GM12872 (cell line): ENCODE results near the gene GPR65.

Source experiments
- CTCF ChIP-seq: IDR thresholded peaks from 3 replicates; pipeline ENCODE4 v1.5.1; 2011; ENCODE audit warnings: low read depth, mild to moderate bottlenecking, low read length, moderate library complexity; ENCODE audit not compliant: insufficient read depth

GPR65 gene

GRCh38 chr14:88030079-88030478 is 25.1 kb downstream of the GPR65 start:
- TF ChIP-seq CTCF, result no peak

DNA sequence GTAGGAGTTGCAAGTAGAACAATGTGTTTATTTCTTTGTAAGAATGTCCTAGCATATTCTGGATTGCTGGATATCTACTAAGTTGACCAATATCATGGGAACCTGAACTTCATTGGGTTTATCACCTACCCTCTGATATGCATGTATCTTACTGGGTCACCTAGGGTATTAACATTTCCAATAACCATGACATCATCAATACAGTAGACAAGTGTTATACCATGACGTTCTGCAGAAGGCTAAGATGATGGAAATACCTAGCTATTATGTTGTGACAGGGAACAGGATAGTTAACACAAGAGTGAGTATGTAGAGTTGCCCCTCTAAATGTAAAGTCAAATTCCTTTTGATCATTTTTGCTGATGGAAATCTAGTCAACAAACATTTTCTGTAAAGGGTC is 26.0 kb downstream of the GPR65 start:
- TF ChIP-seq CTCF, result no peak

DNA sequence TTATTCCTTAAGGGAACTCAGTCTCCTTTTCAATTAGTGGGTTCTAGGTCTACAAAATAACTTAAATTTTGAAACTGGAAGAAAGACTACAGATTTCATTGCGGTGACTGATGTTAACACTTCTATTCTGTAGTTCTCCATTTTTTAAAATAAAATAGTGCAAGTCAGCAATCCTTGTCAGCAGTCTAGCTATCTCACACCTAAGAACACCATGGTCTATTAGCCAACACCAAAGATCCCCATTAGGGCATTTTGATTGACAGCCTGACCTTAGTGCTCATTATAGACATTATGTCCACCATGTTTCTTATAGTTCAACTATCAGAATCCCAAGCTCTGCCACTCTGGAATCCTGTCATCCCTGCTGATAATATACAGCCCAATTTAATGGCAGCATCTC is 27.4 kb downstream of the GPR65 start:
- TF ChIP-seq CTCF, result no peak

DNA sequence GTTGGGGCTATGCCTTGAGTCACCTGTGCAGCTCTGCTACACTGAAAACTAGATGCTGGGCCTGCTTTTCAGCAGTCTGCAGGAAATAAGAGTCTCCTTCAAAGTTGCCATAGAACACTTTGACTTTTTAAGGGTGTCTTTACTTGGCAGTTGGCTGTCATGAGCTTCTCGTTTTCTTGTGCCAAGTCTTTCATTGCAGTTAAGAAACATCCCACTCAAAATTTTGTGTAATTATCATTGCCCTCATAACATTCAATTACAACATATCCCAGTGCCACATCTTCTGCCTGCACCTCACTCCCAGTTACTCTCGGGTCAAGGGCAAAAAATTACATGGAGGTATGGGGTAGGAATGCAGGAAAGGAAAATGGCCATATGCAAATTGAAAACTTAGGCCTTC is 29.1 kb downstream of the GPR65 start:
- TF ChIP-seq CTCF, result no peak

- no peak for TF ChIP-seq CTCF
These were observed 31.5 kb downstream of the GPR65 start for GRCh38 chr14:88036422-88036821.

DNA sequence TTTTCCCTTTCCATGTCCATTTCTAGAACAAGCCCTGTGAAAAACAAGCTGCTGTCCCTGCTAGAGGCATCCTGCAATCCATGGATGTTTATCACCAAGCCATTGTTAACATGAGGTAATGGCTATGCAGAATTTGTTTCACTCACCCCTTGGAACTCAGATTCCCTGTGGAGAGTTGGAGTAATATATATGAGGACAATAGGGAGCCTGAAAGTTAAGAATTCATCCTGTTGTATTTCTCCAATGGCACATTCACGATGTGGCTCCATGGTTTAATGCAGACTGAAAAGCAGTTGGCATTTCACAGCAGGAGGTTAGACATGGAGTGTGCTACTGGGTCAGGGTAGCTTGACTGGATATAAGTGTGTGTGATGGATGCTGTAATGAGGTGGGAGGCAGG is 32.4 kb downstream of the GPR65 start:
- no peak for TF ChIP-seq CTCF

DNA sequence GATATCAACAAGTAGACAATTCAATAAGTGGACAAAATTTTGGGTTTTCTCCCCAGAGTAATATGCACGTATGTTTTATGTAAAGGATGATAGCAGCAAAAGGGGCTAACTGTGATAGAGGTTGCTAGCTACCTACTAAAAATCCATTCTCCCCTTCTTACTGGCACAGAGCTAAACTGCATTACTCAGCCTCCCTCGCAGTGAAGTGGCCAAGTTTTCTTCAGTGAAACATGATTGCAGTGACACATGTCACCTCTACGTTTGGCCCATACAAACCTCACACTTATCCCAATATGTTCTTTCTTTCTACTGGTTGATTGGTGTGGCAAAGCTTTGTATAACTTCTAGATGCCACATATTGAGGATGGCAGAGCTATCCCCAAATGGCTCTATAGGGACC is 34.3 kb downstream of the GPR65 start:
- no peak for TF ChIP-seq CTCF

DNA sequence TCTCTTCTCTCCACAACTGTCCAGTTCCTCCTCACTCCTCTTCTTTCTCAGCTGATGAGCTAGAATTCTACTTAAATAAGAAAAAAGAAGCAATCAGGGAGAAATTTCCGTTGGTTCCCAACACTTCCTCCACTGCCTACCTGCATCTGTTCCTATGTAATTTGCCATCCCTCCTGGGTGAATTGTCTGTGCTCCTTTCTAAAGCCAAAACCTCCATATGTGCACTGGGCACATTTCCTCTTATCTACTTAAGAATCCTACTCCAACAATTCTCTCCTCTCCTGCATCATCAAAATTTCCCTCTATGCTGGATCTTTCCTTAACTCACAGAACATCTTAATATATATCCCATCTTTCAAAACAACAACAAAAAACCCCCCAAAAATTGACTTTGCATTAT is 35.2 kb downstream of the GPR65 start:
- TF ChIP-seq CTCF, result no peak
